HepG2 (cell line): ENCODE results near the gene TBC1D4.

Experiments
- ETV5 ChIP-seq: IDR thresholded peaks from 2 replicates; pipeline ENCODE4 v1.6.1; 2018; ENCODE audit warnings: missing biosample characterization, missing genetic modification reagents, inconsistent platforms, borderline replicate concordance
- GABPA ChIP-seq, 2 experiments: IDR thresholded peaks; 2 replicates each; pipeline ENCODE4 v1.6.1; 2011 to 2016; ENCODE audit warnings: low read depth in 2 of 2, low read length in 1 of 2, missing biosample characterization in 1 of 2, missing genetic modification characterization in 1 of 2
- LBX2 ChIP-seq: sonication (generic); formaldehyde crosslinking; IDR thresholded peaks from 2 replicates; pipeline ENCODE4 v1.5.0; 2020; ENCODE audit warnings: missing genetic modification reagents, mild to moderate bottlenecking, borderline replicate concordance
- RNF219 ChIP-seq: sonication (generic); formaldehyde crosslinking; IDR thresholded peaks from 2 replicates; pipeline ENCODE4 v1.5.0; 2020; ENCODE audit warnings: mild to moderate bottlenecking, missing genetic modification reagents
- TCF12 ChIP-seq, 2 experiments: fragments of 450-650 bp in 1 of 2; sonication (generic) in 1 of 2; formaldehyde crosslinking in 1 of 2; IDR thresholded peaks; 2 replicates each; pipeline versions ENCODE4 v1.6.1 to v1.8.0; 2017 to 2022; ENCODE audit warnings: antibody characterized with exemption in 1 of 2, mild to moderate bottlenecking in 1 of 2, missing genetic modification reagents in 1 of 2, moderate library complexity in 1 of 2
- ZKSCAN5 ChIP-seq: sonication (generic); formaldehyde crosslinking; IDR thresholded peaks from 2 replicates; pipeline ENCODE4 v1.5.1; 2020; ENCODE audit warnings: mild to moderate bottlenecking, missing genetic modification reagents
- ZNF263 ChIP-seq: sonication (generic); formaldehyde crosslinking; IDR thresholded peaks from 2 replicates; pipeline ENCODE4 v1.4.0; 2020; ENCODE audit warnings: missing genetic modification reagents
- ZNF292 ChIP-seq: sonication (generic); formaldehyde crosslinking; IDR thresholded peaks from 2 replicates; pipeline ENCODE4 v1.8.1; 2022; ENCODE audit warnings: mild to moderate bottlenecking, low read depth, missing genetic modification reagents, borderline replicate concordance

GRCh38 chr13:75432811-75433244 is 49.1 kb downstream of the TBC1D4 start:
- no peak for TF ChIP-seq TCF12 (IDR thresholded peaks at IDR 0.05)
- TF ChIP-seq TCF12 (CRISPR knock-in tag; IDR thresholded peaks at IDR 0.05) = no peak
- TF ChIP-seq RNF219 (CRISPR knock-in tag) = no peak
- no peak for TF ChIP-seq LBX2 (CRISPR knock-in tag)
- TF ChIP-seq ZNF292 (CRISPR knock-in tag) = no peak
- TF ChIP-seq GABPA (IDR thresholded peaks at IDR 0.05; ENCODE audit: low read depth, low read length) = no peak
- TF ChIP-seq GABPA (CRISPR knock-in tag; IDR thresholded peaks at IDR 0.05; ENCODE audit: low read depth) = no peak
- TF ChIP-seq ETV5 (CRISPR knock-in tag) = no peak
- TF ChIP-seq ZNF263 (CRISPR knock-in tag) = no peak
- no peak for TF ChIP-seq ZKSCAN5 (CRISPR knock-in tag)
